Large intestine (tissue), 3 donors: ENCODE measurements around the gene SGCE. TPM values are rescaled to one million over a fixed set of nuclear protein-coding genes. Genes with fewer than 3 reads are reported as not detected.

Experiments
- DNase-seq, 2 donors: peaks; one replicate each; pipeline versions ENCODE4 v3.0.0 to v3.0.0-alpha.2; 2013
- H3K27ac ChIP-seq: one replicate; pipeline ENCODE4 v1.5.1; 2013; ENCODE audit warnings: low read length
- H3K27me3 ChIP-seq: 2 replicates; pipeline ENCODE4 v1.6.1; 2013; ENCODE audit warnings: low read length; ENCODE audit not compliant: control insufficient read depth, insufficient read depth
- H3K36me3 ChIP-seq: 2 replicates; pipeline ENCODE4 v1.6.1; 2013; ENCODE audit warnings: low read length; ENCODE audit not compliant: control insufficient read depth, insufficient read depth
- H3K4me1 ChIP-seq: one replicate; pipeline ENCODE4 v1.6.1; 2013; ENCODE audit warnings: low read length; ENCODE audit not compliant: control insufficient read depth, insufficient read depth
- H3K4me3 ChIP-seq: one replicate; pipeline ENCODE4 v1.5.1; 2013; ENCODE audit warnings: low read length
- H3K9me3 ChIP-seq: one replicate; pipeline ENCODE4 v1.6.1; 2013; ENCODE audit warnings: mild to moderate bottlenecking, low read depth, low read length, moderate library complexity; ENCODE audit not compliant: control insufficient read depth
- WGBS: methylation state at CpG from one replicate; pipeline ENCODE4 v1.1.5; 2013; ENCODE audit warnings: low lambda C conversion rate; ENCODE audit not compliant: insufficient coverage; 5-methylcytosine and 5-hydroxymethylcytosine counted together
- polyA plus RNA-seq: library from polyadenylated mRNA; unstranded; fragments of 120-200 nt; gene quantifications from one replicate; pipeline ENCODE4 v1.2.1, GENCODE V29; 2013

The SGCE gene
- polyA plus RNA-seq, 1 donor = 36.2 TPM

DNA sequence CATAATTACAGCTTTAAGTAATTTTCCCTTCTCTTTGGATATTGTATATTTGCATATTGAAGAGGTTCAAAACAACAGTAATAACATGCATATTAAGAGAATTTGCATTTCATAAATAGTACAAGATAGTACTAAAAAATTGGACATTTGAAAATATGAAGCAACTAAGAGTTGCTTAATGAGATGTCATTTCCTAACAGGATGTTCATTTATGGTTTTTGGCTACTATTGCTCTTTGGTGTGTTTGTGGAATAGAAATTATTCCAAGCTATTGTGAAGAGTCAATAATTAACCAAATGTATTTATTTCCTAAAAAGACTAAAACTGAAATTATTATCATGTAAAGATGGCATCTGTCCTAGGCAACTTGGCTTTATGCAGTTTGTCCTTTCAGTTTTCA is 4.1 kb upstream of the SGCE start:
- Histone ChIP-seq H3K36me3 (no peaks in the 10 kb centered on the region), H3K27me3 (peaks cover 5% of the 10 kb centered on the region), H3K4me1 (peaks cover 2% of the 10 kb centered on the region), H3K9me3 (peaks cover 29% of the 10 kb centered on the region), H3K27ac (no peak overlapping the region), H3K4me3 (no peak overlapping the region)
- DNase-seq = no peak

DNA sequence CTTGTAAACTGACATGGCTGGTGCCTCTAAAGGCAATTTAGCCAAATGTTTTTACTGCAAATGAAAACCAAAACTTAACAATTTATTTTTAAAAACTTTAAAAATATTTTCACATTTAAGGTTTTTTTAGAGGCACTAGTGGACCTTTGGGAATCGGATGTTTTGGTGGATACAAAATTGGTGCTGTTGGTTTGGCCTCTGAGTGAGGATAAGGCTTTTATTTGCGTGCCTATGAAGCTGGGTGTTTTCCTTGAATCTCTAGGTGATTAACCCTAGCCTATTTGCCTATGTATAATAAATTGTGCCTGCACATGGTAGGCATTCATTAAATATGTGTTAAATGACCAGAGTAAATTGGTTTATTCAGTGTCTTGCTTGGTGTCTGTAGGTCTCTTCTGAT is 2.9 kb upstream of the SGCE start:
- H3K9me3 ChIP-seq = peaks cover 19% of the 10 kb centered on the region
- H3K4me1 ChIP-seq = peaks cover 5% of the 10 kb centered on the region
- no CpG with 5 or more reads among the region's 2 CpGs for WGBS
- peak overlapping the region; percentile 31 for H3K27ac ChIP-seq
- peak in 1 of 2 donors; percentile 17 for DNase-seq
- H3K36me3 ChIP-seq = no peaks in the 10 kb centered on the region
- peaks cover 9% of the 10 kb centered on the region for H3K27me3 ChIP-seq
- H3K4me3 ChIP-seq = no peak overlapping the region

DNA sequence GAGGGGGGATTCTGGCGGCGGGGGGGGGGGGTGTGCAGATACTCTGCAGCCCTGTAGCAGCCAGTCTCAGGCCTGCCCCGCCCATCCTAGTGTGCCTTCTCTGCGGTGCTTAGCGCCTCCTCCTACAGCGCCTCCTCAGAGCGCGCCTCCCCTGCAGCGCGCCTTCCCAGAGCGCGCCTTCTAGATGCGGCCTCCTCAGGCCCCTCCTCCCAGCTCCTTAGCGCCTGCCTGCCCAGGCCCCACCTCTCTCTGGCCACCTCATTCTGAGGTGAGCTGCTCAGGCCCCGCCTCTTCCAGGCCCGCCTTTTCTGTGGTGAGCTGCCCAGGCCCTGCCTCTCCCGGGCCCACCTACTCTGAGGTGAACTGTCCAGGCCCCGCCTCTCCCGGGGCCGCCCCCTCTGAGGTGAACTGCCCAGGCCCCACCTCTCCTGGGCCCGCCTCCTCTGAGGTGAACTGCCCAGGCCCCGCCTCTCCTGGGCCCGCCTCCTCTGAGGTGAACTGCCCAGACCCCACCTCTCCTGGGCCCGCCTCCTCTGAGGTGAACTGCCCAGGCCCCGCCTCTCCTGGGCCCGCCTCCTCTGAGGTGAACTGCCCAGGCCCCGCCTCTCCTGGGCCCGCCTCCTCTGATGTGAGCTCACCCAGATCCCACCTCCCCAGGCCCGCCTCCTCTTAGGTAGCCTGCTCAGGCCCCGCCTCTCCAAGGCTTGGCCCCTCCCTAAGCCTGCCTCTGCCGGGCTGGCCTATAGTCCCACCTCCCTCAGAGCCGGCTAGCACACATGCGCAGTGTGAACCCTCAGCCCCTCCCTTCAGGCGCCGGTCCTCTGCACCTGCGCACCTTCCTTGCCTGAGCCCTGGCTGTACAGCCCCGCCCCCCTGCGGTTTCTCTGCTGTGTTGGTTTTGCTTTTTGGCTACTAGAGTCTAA is 2.1 kb upstream of the SGCE start:
- peaks cover 5% of the 10 kb centered on the region for H3K4me1 ChIP-seq
- DNase-seq = peak; percentile 98

DNA sequence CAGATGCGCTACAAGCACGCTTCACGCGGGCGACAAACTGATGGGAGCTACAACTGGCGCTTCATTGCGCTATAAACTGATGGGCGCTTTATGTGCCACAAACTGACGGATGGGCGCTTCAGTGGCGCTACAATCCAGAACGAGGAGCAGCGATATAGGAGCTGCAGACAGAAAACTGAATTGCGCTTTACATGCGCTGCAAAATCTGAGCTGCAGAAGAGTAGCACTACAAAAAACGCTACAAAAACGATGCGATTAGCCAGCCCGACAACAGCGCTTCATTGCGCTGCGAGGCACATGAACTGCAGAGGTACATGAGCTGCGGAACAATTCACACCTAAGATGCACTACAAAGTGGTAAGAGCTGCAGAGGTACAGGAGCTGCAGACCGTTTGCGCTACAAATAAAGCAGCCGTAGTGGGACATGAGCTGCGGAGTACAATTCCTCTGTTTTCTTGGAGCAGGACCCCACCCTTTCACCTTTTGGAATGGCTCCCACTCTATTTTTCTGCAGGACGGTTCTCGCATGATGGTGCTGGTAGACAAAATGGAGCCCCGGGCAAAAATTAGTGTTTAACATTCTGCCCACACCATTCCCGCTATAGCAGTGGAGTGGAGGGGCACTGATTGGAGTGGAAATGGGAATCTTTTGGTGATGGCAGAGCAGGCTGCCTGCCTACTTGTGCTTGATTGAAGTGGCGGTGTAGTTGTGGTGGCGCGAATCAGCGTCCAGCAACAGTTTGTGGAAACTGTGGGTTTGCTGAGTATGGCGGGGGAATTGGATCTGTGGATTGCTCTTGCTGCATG is 1.2 kb upstream of the SGCE start:
- peak; percentile 6 to 70 for DNase-seq
- Histone ChIP-seq H3K27ac (peak overlapping the region; percentile 45), H3K27me3 (peaks cover 9% of the 10 kb centered on the region), H3K4me3 (peak overlapping the region; percentile 62), H3K9me3 (peaks cover 16% of the 10 kb centered on the region), H3K4me1 (peaks cover 5% of the 10 kb centered on the region), H3K36me3 (no peaks in the 10 kb centered on the region)
- 80% methylated on average over 3 of the region's 36 CpGs for WGBS

More for the DNA sequence above, 2.1 kb upstream of the SGCE start:
- H3K4me3 ChIP-seq = peak overlapping the region; percentile 62
- H3K27me3 ChIP-seq = peaks cover 9% of the 10 kb centered on the region
- no CpG with 5 or more reads among the region's 38 CpGs for WGBS
- peaks cover 16% of the 10 kb centered on the region for H3K9me3 ChIP-seq
- no peaks in the 10 kb centered on the region for H3K36me3 ChIP-seq
- H3K27ac ChIP-seq = peak overlapping the region; percentile 27

DNA sequence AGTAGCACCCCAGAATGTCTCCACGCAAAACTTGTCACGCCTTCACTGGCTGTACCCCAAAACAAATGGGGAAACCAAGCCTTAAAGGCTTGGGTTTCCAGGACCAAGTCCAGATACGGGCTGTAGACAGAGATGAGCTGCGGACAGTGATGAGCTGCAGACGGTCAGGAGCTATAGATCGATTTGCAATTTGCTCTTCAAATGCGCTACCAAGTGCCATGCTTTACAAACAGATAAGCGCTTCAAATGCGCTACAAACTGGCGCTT is 658 bp upstream of the SGCE start:
- no peak overlapping the region for H3K27ac ChIP-seq
- WGBS = no CpG with 5 or more reads among the region's 10 CpGs

DNA sequence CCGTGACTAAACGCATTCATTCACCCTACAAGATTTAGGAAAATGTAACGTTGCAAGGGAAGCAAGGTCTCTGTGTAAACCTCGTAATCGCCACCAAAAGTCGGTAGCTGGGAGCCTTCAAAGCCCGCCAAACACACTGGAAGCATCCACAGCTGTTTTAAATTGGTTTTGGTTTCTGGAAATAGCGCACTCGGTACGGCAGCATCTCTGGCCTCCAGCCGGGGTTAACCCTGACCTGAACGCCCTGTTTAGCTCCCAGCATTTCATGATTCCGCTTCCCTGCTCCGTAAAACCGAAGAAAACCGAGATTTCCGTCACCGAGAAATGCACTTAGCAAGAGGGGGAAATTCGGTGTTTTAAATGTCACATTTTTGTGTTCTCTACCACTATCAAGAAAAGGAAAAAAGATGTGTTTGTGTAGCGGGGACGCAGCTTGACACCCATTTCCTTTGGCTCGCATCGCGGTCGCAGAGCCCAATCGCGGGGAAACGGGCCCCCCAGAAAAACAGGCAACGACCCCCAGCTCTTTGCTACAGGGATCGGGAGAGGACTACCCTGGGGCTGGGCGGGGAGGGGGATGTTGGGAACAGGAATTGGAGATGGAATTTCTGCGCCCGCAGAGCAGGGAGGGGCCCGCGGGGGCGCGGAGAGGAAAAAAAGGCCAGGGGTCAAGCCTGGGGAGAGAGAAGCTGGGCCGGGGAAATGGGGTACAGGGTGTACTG is 646 bp downstream of the SGCE start:
- Histone ChIP-seq H3K36me3 (no peaks in the 10 kb centered on the region), H3K27ac (peak overlapping the region; percentile 37), H3K27me3 (peaks cover 9% of the 10 kb centered on the region), H3K9me3 (peaks cover 16% of the 10 kb centered on the region), H3K4me1 (peaks cover 5% of the 10 kb centered on the region), H3K4me3 (peak overlapping the region; percentile 62)
- WGBS = 20% methylated on average over 1 of the region's 38 CpGs
- peak; percentile 9 to 39 for DNase-seq

More for the DNA sequence above, 658 bp upstream of the SGCE start:
- DNase-seq = peak in 1 of 2 donors; percentile 19
- H3K27me3 ChIP-seq = peaks cover 9% of the 10 kb centered on the region
- H3K9me3 ChIP-seq = peaks cover 16% of the 10 kb centered on the region
- peak overlapping the region; percentile 62 for H3K4me3 ChIP-seq
- H3K4me1 ChIP-seq = peaks cover 5% of the 10 kb centered on the region
- H3K36me3 ChIP-seq = no peaks in the 10 kb centered on the region

DNA sequence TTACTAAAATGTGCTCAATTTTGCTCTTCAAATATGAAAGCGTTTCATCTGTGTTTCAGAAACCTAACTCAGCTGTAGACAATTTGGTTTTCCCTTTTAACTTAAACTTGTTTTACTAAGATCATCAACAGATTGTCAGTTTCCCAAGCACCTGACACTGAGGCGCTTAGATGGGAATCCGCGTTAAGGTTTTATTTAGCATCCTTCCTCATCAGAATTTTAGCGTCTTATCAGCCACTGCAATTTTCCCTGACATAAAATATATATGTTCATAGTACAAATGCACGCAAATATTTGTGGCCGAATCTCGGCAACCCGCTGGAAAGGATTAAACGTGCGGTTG is 1.2 kb downstream of the SGCE start:
- Histone ChIP-seq H3K36me3 (no peaks in the 10 kb centered on the region), H3K27me3 (peaks cover 9% of the 10 kb centered on the region), H3K27ac (no peak overlapping the region), H3K4me3 (peak overlapping the region; percentile 62), H3K9me3 (peaks cover 16% of the 10 kb centered on the region), H3K4me1 (peaks cover 5% of the 10 kb centered on the region)
- no peak for DNase-seq
- WGBS = no CpG with 5 or more reads among the region's 11 CpGs

DNA sequence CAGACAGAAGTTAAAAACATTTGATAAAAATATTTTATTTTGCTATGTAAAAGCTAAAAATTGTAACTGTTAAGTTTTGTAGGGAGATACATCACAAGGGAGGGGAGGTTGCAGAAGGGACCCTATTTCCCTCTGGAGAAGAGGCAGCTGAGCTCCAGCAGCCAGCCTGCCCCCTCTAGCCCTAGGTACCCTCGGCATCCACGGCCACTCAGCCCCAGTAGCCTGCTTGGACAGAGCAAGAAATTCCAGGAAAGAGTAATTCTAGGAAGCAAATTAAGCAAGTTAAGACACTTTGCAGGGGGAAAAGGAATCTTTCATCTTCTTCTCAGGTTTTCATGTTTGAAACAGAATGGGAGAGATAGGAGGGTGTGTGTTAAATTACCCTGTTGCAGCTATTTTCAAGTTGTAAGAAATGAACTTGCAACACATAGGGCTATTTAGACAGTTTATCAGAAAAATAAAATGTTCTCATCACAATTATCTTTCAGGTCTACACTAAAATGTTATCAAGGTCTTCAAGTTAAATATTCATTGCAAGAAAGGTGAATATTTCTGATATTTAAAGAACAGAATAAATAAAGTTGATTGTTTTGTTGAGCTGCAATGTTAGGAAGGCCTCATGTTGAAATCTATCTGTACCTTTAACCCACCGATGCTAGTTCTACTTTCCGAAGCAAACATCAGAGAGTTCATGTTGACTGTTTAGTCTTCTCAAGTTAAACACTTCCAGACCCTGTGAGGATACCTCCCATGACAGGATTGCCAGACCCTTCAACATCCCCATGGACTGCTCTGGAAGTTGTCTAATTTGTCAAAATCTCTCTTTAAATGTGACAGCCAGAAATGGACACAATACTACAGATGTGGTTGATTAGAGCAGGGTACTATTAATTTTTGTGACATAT is 5.5 kb downstream of the SGCE start:
- Histone ChIP-seq H3K4me3 (no peak overlapping the region), H3K9me3 (no peaks in the 10 kb centered on the region), H3K4me1 (peaks cover 5% of the 10 kb centered on the region), H3K27ac (no peak overlapping the region), H3K27me3 (peaks cover 8% of the 10 kb centered on the region), H3K36me3 (no peaks in the 10 kb centered on the region)
- DNase-seq = no peak
- WGBS = no CpG with 5 or more reads among the region's 4 CpGs

DNA sequence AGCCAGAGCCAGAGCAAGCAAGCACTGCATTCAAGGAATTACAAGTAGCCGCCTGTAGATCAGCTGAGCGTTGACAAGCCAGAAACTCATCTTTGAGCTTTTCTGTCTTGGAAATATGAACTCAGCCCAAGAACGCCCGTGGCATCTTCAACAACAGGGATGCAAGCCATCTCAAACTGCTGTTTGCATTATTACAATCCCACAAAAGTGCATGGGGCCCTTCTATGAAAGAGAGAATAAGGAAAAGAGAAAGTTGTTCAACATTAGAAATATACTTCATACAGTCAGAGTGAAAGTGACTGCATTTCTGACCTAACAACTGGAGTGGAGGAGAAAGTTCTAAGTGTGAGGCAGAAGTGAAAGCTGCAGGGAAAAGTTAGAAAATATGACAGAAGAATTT is 6.5 kb downstream of the SGCE start:
- Histone ChIP-seq H3K4me3 (no peak overlapping the region), H3K9me3 (no peaks in the 10 kb centered on the region), H3K4me1 (no peaks in the 10 kb centered on the region), H3K36me3 (no peaks in the 10 kb centered on the region), H3K27me3 (no peaks in the 10 kb centered on the region), H3K27ac (no peak overlapping the region)
- no CpG with 5 or more reads among the region's 4 CpGs for WGBS
- no peak for DNase-seq
